ENCODE results near the gene TERT. TPM values are rescaled to one million over a fixed set of nuclear protein-coding genes. Genes with fewer than 3 reads are reported as not detected.

The TERT gene
- total and polyA plus RNA-seq, 2 of the 8 experiments (the other 6 are each of a cell fraction or from before 2014, with no cell fraction given), result 13.1 to 23.1 TPM

GRCh38 chr5:1239505-1240251 is 55.2 kb downstream of the TERT start:
- H3K27ac ChIP-seq (ENCODE audit: low read depth, low read length), result no peak overlapping the region
- CTCF ChIA-PET (ENCODE audit: partially characterized antibody), result interaction anchor here (0.6 to 1.6 kb wide), 2 partner anchors 9 to 256 kb away, joined by 3 to 8 read pairs; no protein-coding TSS in a partner anchor
- no peak for TF ChIP-seq RBBP5 (IDR thresholded peaks at IDR 0.05; ENCODE audit: borderline replicate concordance, low read depth, low read length)
- TF ChIP-seq CBX8 (IDR thresholded peaks at IDR 0.05; ENCODE audit: borderline replicate concordance, low read depth, low read length), result no peak
- no peak for TF ChIP-seq SIRT6 (IDR thresholded peaks at IDR 0.05; ENCODE audit: low read length)
- no peak for TF ChIP-seq PHF8 (conservative IDR thresholded peaks at IDR 0.05; ENCODE audit: low read depth, low read length)
- TF ChIP-seq CREB1 (IDR thresholded peaks at IDR 0.05), result no peak
- no peak for TF ChIP-seq EP300 (IDR thresholded peaks at IDR 0.05; ENCODE audit: borderline replicate concordance in 1 of 2, low read depth in 2 of 2, low read length in 2 of 2)
- no peak for TF ChIP-seq MAX (IDR thresholded peaks at IDR 0.05)
- TF ChIP-seq TAF7 (optimal IDR thresholded peaks at IDR 0.05; ENCODE audit: borderline replicate concordance, low read depth, low read length), result no peak
- no peak for TF ChIP-seq SP2 (IDR thresholded peaks at IDR 0.05; ENCODE audit: low read length)
- TF ChIP-seq FOSL1 (IDR thresholded peaks at IDR 0.05; ENCODE audit: insufficient read depth, low read depth, low read length), result no peak
- TF ChIP-seq KDM4A (IDR thresholded peaks at IDR 0.05; ENCODE audit: low read depth, low read length, severe bottlenecking), result no peak

More at GRCh38 chr5:1239505-1240251, 55.2 kb downstream of the TERT start:
- Histone ChIP-seq H3K4me3 (ENCODE audit: extremely low read depth in 1 of 4, insufficient read depth in 2 of 4, low read depth in 3 of 4, low read length in 4 of 4) (no peak overlapping the region), H3K9me3 (ENCODE audit: insufficient read depth in 2 of 2, low read depth in 1 of 2, low read length in 1 of 2) (peaks cover 9 to 11% of the 10 kb centered on the region in 2 experiments; a peak in 2 of 4 replicates), H3K18ac (ENCODE audit: extremely low read depth, low read length) (no peak overlapping the region), H3K56ac (replicated peaks; ENCODE audit: insufficient read length, low read depth, low read length) (no peak overlapping the region), H2AK5ac (ENCODE audit: low read depth, low read length) (no peak overlapping the region), H3K4me1 (replicated peaks in 1 of 4; ENCODE audit: control insufficient read depth in 3 of 4, insufficient read depth in 4 of 4, low read length in 3 of 4) (peaks cover 0 to 4% (median under 1%) of the 10 kb centered on the region in 4 experiments; a peak in 3 of 7 replicates), H3K14ac (ENCODE audit: insufficient read length) (no peak overlapping the region), H3K79me2 (ENCODE audit: control insufficient read depth in 1 of 2, insufficient read depth in 2 of 2, low read length in 2 of 2) (no peaks in the 10 kb centered on the region), H2BK12ac (ENCODE audit: low read depth, low read length) (no peak overlapping the region), H3K4ac (replicated peaks; ENCODE audit: insufficient read length, low read depth, low read length) (no peak overlapping the region), H4K91ac (replicated peaks; ENCODE audit: insufficient read length, low read length) (no peak overlapping the region), H2BK5ac (ENCODE audit: low read depth, low read length) (0 out of 2 replicates have a peak overlapping the region, but pooled peaks have one; percentile 39), H2BK120ac (replicated peaks; ENCODE audit: low read depth, low read length) (no peak overlapping the region), H4K20me1 (replicated peaks in 1 of 2; ENCODE audit: control insufficient read depth in 1 of 2, insufficient read depth in 2 of 2, low read length in 2 of 2) (peaks cover 0 to 4% of the 10 kb centered on the region in 2 experiments), H4K5ac (ENCODE audit: insufficient read length, low read depth, low read length) (no peak overlapping the region), H2BK15ac (ENCODE audit: low read length) (no peak overlapping the region), H2AFZ (ENCODE audit: low read length) (no peak overlapping the region), H3K23me2 (ENCODE audit: low read depth, low read length) (no peaks in the 10 kb centered on the region), H4K8ac (ENCODE audit: extremely low read depth, insufficient read depth, low read length) (no peak overlapping the region), H3K4me2 (ENCODE audit: insufficient read depth in 1 of 2, low read depth in 2 of 2, low read length in 2 of 2) (no peak overlapping the region), H3K9ac (replicated peaks in 1 of 4; ENCODE audit: extremely low read depth in 1 of 4, low read depth in 3 of 4, low read length in 3 of 4) (no peak overlapping the region), H2BK20ac (ENCODE audit: low read length) (no peak overlapping the region), H3K79me1 (ENCODE audit: low read depth, low read length) (no peaks in the 10 kb centered on the region), H3K36me3 (ENCODE audit: control insufficient read depth in 2 of 4, insufficient read depth in 4 of 4, low read length in 3 of 4) (no peaks in the 10 kb centered on the region), H3K23ac (ENCODE audit: insufficient read length) (no peak overlapping the region), H3K27me3 (replicated peaks in 1 of 4; ENCODE audit: control insufficient read depth in 3 of 4, extremely low read depth in 1 of 4, insufficient read depth in 3 of 4, low read length in 3 of 4) (no peaks in the 10 kb centered on the region)
- POLR2A ChIA-PET (ENCODE audit: partially characterized antibody), result no interaction called here
- no peak for DNase-seq (ENCODE audit: low read depth in 1 of 2, low spot score in 2 of 2)
- no peak for FAIRE-seq
- 92% methylated on average over 22 of the region's 22 CpGs; no CpG with 5 or more reads in 1 of the 2 experiments for WGBS, 2 experiments (ENCODE audit: extremely low coverage in 1 of 2, insufficient coverage in 1 of 2, insufficient read length in 1 of 2, insufficient replicate concordance in 2 of 2, low coverage in 1 of 2, low lambda C conversion rate in 2 of 2, missing lambda C conversion rate in 1 of 2)
